ENCODE measurements around the gene MRPS30.

DNA sequence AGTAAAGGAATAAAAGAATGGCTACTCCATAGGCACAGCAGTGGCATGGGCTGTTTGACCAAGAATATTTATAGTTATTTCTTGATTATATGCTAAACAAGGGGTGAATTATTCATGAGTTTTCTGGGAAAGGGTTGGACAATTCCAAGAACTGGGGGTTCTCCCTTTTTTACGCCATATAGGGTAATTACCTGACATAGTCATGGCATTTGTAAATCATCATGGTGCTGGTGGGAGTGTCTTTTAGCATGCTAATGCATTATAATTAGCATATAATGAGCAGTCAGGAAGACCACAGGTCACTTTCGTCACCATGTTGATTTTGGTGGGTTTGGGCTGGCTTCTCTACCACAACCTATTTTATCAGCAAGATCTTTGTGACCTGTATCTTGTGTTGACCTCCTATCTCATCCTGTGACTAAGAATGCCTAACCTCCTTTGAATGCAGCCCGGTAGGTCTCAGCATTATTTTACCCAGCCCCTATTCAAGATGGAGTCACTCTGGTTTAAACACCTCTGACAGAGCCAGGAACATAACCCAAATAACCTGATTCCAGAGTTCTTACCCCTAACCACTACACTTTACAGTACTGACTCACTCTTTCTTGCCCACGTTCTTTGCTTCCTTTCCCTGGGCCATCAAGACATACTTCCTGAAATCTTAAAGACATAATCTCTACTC, 25.0 kb upstream of the MRPS30 start:
- no peak for TF ChIP-seq EZH2 (IDR thresholded peaks at IDR 0.05; ENCODE audit: borderline replicate concordance, low read depth, low read length, severe bottlenecking)
- TF ChIP-seq, protein P1, sequence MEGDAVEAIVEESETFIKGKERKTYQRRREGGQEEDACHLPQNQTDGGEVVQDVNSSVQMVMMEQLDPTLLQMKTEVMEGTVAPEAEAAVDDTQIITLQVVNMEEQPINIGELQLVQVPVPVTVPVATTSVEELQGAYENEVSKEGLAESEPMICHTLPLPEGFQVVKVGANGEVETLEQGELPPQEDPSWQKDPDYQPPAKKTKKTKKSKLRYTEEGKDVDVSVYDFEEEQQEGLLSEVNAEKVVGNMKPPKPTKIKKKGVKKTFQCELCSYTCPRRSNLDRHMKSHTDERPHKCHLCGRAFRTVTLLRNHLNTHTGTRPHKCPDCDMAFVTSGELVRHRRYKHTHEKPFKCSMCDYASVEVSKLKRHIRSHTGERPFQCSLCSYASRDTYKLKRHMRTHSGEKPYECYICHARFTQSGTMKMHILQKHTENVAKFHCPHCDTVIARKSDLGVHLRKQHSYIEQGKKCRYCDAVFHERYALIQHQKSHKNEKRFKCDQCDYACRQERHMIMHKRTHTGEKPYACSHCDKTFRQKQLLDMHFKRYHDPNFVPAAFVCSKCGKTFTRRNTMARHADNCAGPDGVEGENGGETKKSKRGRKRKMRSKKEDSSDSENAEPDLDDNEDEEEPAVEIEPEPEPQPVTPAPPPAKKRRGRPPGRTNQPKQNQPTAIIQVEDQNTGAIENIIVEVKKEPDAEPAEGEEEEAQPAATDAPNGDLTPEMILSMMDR (IDR thresholded peaks at IDR 0.05; ENCODE audit: borderline replicate concordance, extremely low read depth, low read length, poor library complexity, severe bottlenecking), result no peak

All from DND-41 (cell line).